SHP77 treated with DMSO at 0.1 percent for 48 hours (cell line): Measurements from ENCODE around the gene CRLF3.
"Not testable (repeated sequence)": the region's sequence is repeated elsewhere in the genome, so short reads cannot be mapped to it uniquely, and the experiment has no call there.

ENCODE experiments used
- DNase-seq: peaks from one replicate; lab custom pipeline; 2025; lab: John Stamatoyannopoulos, UW

The CRLF3 gene

GRCh38 chr17:30824356-30825145 lies at the start of gene CRLF3:
Gene CRLF3 (minus strand): TSS chr17:30824692. CDS start chr17:30824651, 41 bp downstream.
- DNase-seq: peak; percentile 76

GRCh38 chr17:30869005-30869404 lies 44.5 kb upstream of the CRLF3 start:
- DNase-seq: no peak

- DNase-seq: no peak
Measured at GRCh38 chr17:30864636-30865035, 40.1 kb upstream of the CRLF3 start.

- no peak for DNase-seq
Measured at GRCh38 chr17:30858556-30859250, 34.2 kb upstream of the CRLF3 start.

GRCh38 chr17:30854146-30854545 lies 29.7 kb upstream of the CRLF3 start:
- DNase-seq: no peak

- DNase-seq: no peak
Measured at GRCh38 chr17:30848021-30848420, 23.5 kb upstream of the CRLF3 start.

- DNase-seq: no peak
Measured at GRCh38 chr17:30840771-30841170, 16.3 kb upstream of the CRLF3 start.

GRCh38 chr17:30838202-30838807 lies 13.8 kb upstream of the CRLF3 start:
- DNase-seq: no peak

GRCh38 chr17:30832438-30833124 lies 8.1 kb upstream of the CRLF3 start:
- no peak for DNase-seq

GRCh38 chr17:30831663-30832437 lies 7.4 kb upstream of the CRLF3 start, which contains the start of gene ATAD5:
Gene ATAD5 (plus strand): TSS chr17:30831966. CDS start chr17:30832348, 382 bp downstream.
- DNase-seq: peak; percentile 82

GRCh38 chr17:30831257-30831656 lies 6.8 kb upstream of the CRLF3 start:
- no peak for DNase-seq

- DNase-seq: no peak
Measured at GRCh38 chr17:30829022-30829421, 4.5 kb upstream of the CRLF3 start.

- DNase-seq: no peak
Measured at GRCh38 chr17:30827082-30827481, 2.6 kb upstream of the CRLF3 start.

- no peak for DNase-seq
Measured at GRCh38 chr17:30824002-30824355, 513 bp downstream of the CRLF3 start.

- DNase-seq: no peak
Measured at GRCh38 chr17:30823421-30823820, 1.1 kb downstream of the CRLF3 start.

- not testable (repeated sequence) for DNase-seq
Measured at GRCh38 chr17:30822919-30823318, 1.6 kb downstream of the CRLF3 start.

GRCh38 chr17:30821871-30822723 lies 2.4 kb downstream of the CRLF3 start:
- no peak for DNase-seq

- no peak for DNase-seq
Measured at GRCh38 chr17:30819971-30820705, 4.4 kb downstream of the CRLF3 start.

- no peak for DNase-seq
Measured at GRCh38 chr17:30816165-30816564, 8.3 kb downstream of the CRLF3 start.

- DNase-seq: not testable (repeated sequence)
Measured at GRCh38 chr17:30814860-30815259, 9.6 kb downstream of the CRLF3 start.
